ENCODE results near the gene SLC41A1. TPM values are rescaled to one million over a fixed set of nuclear protein-coding genes. Genes with fewer than 3 reads are reported as not detected.

Gene SLC41A1
- total RNA-seq, 4 donors from 2014 or later, result 15.7 to 20.9 (median 18.6) TPM

DNA sequence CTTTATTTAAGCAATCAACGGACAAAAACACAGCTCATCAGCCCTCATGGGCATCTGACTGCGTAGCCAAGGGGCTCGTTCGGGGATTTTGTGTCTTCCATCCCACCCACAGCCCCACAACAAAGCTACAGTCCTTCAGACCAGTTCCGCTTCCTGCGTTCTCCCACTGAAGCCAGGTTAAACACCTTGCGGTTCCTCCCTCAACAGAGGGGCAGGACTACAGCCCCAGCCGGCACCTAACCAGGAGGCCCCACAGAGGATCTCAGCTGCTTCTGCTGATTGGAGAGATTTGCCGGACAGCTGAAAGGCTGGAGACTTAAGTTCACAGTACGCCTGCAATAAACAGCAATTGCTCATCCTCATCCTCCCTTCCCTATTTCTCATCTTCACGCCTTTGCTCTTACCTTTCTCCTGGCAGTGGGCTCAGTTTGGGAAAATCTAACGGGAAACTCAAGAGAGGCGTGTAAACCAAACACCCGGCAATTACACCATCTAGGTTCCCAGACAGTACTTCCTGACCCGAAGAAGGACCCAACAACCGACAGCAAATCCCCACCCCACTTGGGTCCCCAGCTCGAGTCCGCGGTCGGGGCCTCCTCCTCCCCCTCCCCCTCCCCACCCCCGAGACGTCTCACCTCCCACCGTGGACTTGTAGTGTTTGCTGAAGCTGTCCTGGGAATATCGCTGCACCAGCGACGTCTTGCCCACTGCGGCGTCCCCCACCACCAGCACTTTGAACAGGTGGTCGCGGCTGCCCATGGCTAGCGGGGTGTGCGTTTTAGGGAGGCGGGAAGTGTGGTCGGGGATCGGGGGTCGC, 38.6 kb downstream of the SLC41A1 start:
- H3K4me3 ChIP-seq, result peak overlapping the region; percentile 53 to 86 (median 70)
- H3K4me1 ChIP-seq, result peaks cover 0 to 20% (median 10%) of the 10 kb centered on the region in 4 donors
- TF ChIP-seq, protein P1, sequence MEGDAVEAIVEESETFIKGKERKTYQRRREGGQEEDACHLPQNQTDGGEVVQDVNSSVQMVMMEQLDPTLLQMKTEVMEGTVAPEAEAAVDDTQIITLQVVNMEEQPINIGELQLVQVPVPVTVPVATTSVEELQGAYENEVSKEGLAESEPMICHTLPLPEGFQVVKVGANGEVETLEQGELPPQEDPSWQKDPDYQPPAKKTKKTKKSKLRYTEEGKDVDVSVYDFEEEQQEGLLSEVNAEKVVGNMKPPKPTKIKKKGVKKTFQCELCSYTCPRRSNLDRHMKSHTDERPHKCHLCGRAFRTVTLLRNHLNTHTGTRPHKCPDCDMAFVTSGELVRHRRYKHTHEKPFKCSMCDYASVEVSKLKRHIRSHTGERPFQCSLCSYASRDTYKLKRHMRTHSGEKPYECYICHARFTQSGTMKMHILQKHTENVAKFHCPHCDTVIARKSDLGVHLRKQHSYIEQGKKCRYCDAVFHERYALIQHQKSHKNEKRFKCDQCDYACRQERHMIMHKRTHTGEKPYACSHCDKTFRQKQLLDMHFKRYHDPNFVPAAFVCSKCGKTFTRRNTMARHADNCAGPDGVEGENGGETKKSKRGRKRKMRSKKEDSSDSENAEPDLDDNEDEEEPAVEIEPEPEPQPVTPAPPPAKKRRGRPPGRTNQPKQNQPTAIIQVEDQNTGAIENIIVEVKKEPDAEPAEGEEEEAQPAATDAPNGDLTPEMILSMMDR (IDR thresholded peaks at IDR 0.05), result no peak
- TF ChIP-seq EP300 (IDR thresholded peaks at IDR 0.05), result no peak
- TF ChIP-seq POLR2A (IDR thresholded peaks at IDR 0.05), result no peak
- DNase-seq (ENCODE audit: low spot score in 2 of 2), result no peak
- no peaks in the 10 kb centered on the region for H3K9me3 ChIP-seq
- peaks cover 0 to 17% (median 0%) of the 10 kb centered on the region in 3 donors for H3K36me3 ChIP-seq
- peak overlapping the region; percentile 28 to 82 (median 78) for H3K27ac ChIP-seq
- 17 to 22% methylated on average over 35 to 36 of the region's 36 CpGs for WGBS, 2 donors
- no peaks in the 10 kb centered on the region for H3K27me3 ChIP-seq

DNA sequence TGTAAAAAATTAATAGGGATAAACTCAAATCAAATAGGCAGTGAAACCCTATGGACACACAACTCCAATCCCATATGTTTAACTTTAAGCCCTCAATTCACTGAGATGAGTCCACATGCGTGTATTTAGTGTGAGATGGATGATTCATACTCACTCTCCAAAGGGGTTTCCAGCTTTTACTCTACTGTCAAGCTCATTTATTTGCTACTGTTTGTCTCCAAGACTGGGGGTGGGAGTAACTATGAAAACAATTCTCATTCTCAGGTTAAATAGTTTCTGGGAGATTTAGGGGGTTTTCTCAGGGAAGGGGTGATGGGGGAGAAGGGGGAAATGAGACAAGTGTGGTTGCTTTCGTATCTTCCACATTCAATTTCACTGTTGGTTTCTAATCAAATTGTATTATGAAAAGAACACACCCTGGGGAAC, 40.4 kb downstream of the SLC41A1 start:
- Histone ChIP-seq H3K9me3 (no peaks in the 10 kb centered on the region), H3K27me3 (no peaks in the 10 kb centered on the region), H3K36me3 (peaks cover 0 to 21% (median 0%) of the 10 kb centered on the region in 3 donors), H3K4me3 (no peak overlapping the region), H3K27ac (no peak overlapping the region), H3K4me1 (peaks cover 0 to 20% (median 10%) of the 10 kb centered on the region in 4 donors)
- DNase-seq (ENCODE audit: low spot score in 2 of 2), result no peak
- no peak for TF ChIP-seq POLR2A (IDR thresholded peaks at IDR 0.05)
- TF ChIP-seq, protein P1 (IDR thresholded peaks at IDR 0.05), result no peak
- TF ChIP-seq EP300 (IDR thresholded peaks at IDR 0.05), result no peak
- WGBS, 2 donors, result 77 to 90% methylated on average over 2 of the region's 2 CpGs

DNA sequence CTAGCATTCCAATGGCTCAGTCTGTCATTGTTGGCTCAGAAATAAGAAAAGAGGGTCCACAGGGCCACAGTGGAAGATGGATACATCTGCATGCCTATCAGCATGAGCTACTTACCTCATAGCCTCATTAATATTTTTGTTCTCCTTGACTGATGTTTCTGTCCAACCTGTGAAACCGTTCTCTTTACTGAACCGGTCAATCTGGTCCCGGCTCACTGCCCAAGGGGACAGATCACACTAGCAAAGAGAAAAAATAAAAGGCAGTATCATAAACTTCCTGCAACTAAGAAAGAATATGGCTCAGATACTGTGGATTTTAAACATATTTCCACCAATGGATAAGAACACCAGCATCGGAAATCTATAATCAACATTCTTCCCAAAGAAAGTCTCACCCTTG, 42.4 kb downstream of the SLC41A1 start:
- Histone ChIP-seq H3K4me1 (peaks cover 0 to 14% (median 7%) of the 10 kb centered on the region in 4 donors), H3K4me3 (no peak overlapping the region), H3K27me3 (no peaks in the 10 kb centered on the region), H3K9me3 (no peaks in the 10 kb centered on the region), H3K36me3 (peaks cover 0 to 21% (median 0%) of the 10 kb centered on the region in 3 donors), H3K27ac (no peak overlapping the region)
- no peak for DNase-seq (ENCODE audit: low spot score in 2 of 2)
- WGBS, 2 donors, result 90 to 92% methylated on average over 4 of the region's 4 CpGs
- TF ChIP-seq, protein P1 (IDR thresholded peaks at IDR 0.05), result no peak
- TF ChIP-seq POLR2A (IDR thresholded peaks at IDR 0.05) (no peak), EP300 (IDR thresholded peaks at IDR 0.05) (no peak)

DNA sequence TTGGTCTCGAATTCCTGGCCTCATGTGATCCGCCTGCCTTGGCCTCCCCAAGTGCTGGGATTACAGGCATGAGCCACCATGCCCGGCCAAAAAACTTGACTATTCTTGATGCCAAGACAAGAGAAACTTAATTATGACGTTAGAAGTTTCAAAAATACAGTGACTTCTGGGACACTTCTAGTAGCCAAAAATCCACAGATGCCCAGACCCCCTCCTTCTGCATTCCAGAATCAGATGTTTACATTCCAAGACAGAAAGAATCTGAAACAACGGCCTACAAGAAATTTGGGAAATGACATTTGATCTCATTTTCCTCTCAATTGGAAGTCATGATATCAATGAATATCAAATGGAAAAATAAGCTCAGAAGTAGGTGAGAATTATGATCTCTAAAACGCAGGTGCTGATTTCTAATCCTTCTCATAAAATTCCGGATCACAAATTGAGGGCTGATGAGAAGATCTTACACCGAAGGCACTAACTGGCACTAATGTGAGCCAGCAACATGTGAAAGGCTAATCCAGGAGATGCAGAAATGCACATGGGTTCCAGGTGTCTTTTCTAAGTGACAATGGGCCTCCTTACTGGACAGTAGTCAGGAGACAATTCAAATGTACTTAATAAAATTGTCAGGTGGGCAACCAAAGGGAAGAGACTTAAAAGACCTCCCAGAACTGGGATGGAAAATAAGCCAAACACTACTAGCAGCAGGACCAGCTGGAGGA, 43.2 kb downstream of the SLC41A1 start:
- Histone ChIP-seq H3K9me3 (no peaks in the 10 kb centered on the region), H3K27me3 (no peaks in the 10 kb centered on the region), H3K4me1 (peaks cover 0 to 10% (median 7%) of the 10 kb centered on the region in 4 donors), H3K27ac (no peak overlapping the region), H3K4me3 (no peak overlapping the region), H3K36me3 (peaks cover 0 to 21% (median 0%) of the 10 kb centered on the region in 3 donors)
- DNase-seq (ENCODE audit: low spot score in 2 of 2), result no peak
- 61 to 68% methylated on average over 8 of the region's 8 CpGs for WGBS, 2 donors
- TF ChIP-seq EP300 (IDR thresholded peaks at IDR 0.05), result no peak
- no peak for TF ChIP-seq POLR2A (IDR thresholded peaks at IDR 0.05)
- TF ChIP-seq, protein P1 (IDR thresholded peaks at IDR 0.05), result no peak

DNA sequence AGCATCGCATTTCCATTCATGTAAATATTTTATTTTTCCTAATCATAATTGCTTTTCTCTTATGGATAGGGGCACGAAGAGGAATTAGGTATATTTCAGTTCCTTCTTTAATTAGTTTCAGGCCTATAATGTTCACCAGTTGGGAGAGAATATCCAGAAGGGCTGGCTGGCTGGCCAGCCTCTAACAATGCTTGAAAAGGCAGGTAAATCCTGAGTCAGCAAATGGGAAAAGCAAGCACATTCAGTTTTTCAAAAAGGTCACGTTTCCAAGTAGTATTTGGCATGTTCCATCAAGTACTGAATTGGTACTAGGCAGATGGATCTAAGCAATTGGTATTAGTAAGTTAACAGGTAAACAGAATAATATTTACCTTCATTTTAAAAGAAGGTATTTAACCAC, 45.8 kb downstream of the SLC41A1 start:
- DNase-seq (ENCODE audit: low spot score in 2 of 2), result no peak
- 78 to 84% methylated on average over 3 of the region's 3 CpGs for WGBS, 2 donors
- Histone ChIP-seq H3K4me1 (no peaks in the 10 kb centered on the region), H3K27me3 (no peaks in the 10 kb centered on the region), H3K36me3 (peaks cover 0 to 21% (median 0%) of the 10 kb centered on the region in 3 donors), H3K27ac (no peak overlapping the region), H3K4me3 (no peak overlapping the region), H3K9me3 (no peaks in the 10 kb centered on the region)
- TF ChIP-seq EP300 (IDR thresholded peaks at IDR 0.05), result no peak
- TF ChIP-seq, protein P1 (IDR thresholded peaks at IDR 0.05), result no peak
- no peak for TF ChIP-seq POLR2A (IDR thresholded peaks at IDR 0.05)

Data from tibial nerve (tissue), 4 donors.